ENCODE data around the gene ARMC6. TPM values are rescaled to one million over a fixed set of nuclear protein-coding genes. Genes with fewer than 3 reads are reported as not detected.
"Not testable (repeated sequence)": the region's sequence is repeated elsewhere in the genome, so short reads cannot be mapped to it uniquely, and the experiment has no call there.

ARMC6 gene
- total and polyA plus RNA-seq, 4 experiments from 2014 or later: 11.8 to 25.8 (median 18.2) TPM

GRCh38 chr19:19022380-19022961 lies 10.9 kb upstream of the ARMC6 start:
- intact Hi-C loops (cut with micrococcal nuclease): no loop called here
- Mint-ChIP-seq H3K27ac (peak overlapping the region in 4 of 7 donors; percentile 11 to 65 (median 56)), H3K36me3 (peaks cover 45 to 65% of the 10 kb centered on the region in 2 donors), H3K4me3 (no peak overlapping the region), H3K4me1 (peaks cover 14 to 48% (median 23%) of the 10 kb centered on the region in 4 donors), H3K27me3 (no peaks in the 10 kb centered on the region), H3K9me3 (no peaks in the 10 kb centered on the region)
- ChIA-PET POLR2A (ENCODE audit: partially characterized antibody) (no interaction called here), CTCF (ENCODE audit: partially characterized antibody) (no interaction called here)
- H3K4me3 ChIP-seq (ENCODE audit: low read length in 2 of 2): no peak overlapping the region
- H3K27me3 ChIP-seq (ENCODE audit: insufficient read depth, low read length): no peaks in the 10 kb centered on the region
- H3K36me3 ChIP-seq (ENCODE audit: insufficient read depth, low read length): peaks cover 50% of the 10 kb centered on the region
- DNase-seq: no peak
- H3K27ac ChIP-seq (ENCODE audit: low read depth, low read length): no peak overlapping the region
- H3K9me3 ChIP-seq (ENCODE audit: control insufficient read depth in 1 of 2, low read length in 2 of 2): no peaks in the 10 kb centered on the region
- H3K4me1 ChIP-seq (ENCODE audit: insufficient read depth, low read length): peaks cover 10% of the 10 kb centered on the region

DNA sequence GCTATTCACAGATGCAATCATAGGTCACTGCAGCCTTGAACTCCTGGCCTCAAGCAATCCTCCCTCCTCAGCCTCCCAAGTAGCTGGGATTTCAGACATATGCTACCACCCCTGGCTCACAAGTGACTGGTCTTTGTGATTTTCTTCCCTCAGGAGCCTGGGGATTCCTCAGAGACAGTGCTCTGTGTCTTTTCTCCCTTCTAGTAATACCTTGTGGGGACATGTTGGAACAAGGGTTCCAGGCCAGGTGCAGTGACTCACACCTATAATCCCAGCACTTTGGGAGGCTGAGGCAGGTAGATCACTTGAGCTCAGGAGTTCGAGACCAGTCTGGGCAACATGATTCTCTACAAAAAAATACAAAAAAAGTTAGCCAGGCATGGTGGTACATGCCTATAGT lies 10.0 kb upstream of the ARMC6 start:
- H3K4me3 ChIP-seq (ENCODE audit: low read length in 2 of 2); H3K9me3 Mint-ChIP-seq; DNase-seq; POLR2A ChIA-PET (ENCODE audit: partially characterized antibody); H3K27me3 Mint-ChIP-seq; CTCF ChIA-PET (ENCODE audit: partially characterized antibody); H3K9me3 ChIP-seq (ENCODE audit: control insufficient read depth in 1 of 2, low read length in 2 of 2); intact Hi-C loops (cut with micrococcal nuclease); H3K27me3 ChIP-seq (ENCODE audit: insufficient read depth, low read length); H3K27ac ChIP-seq (ENCODE audit: low read depth, low read length): not testable (repeated sequence)
- peak overlapping the region in 1 of 7 donors; percentile 50 for H3K27ac Mint-ChIP-seq
- H3K4me1 Mint-ChIP-seq: peaks cover 19 to 48% (median 23%) of the 10 kb centered on the region in 4 donors
- peaks cover 53 to 70% of the 10 kb centered on the region in 2 donors for H3K36me3 Mint-ChIP-seq
- H3K4me1 ChIP-seq (ENCODE audit: insufficient read depth, low read length): peaks cover 10% of the 10 kb centered on the region
- peak overlapping the region in 1 of 8 donors; percentile 29 for H3K4me3 Mint-ChIP-seq
- H3K36me3 ChIP-seq (ENCODE audit: insufficient read depth, low read length): peaks cover 56% of the 10 kb centered on the region

- H3K36me3 Mint-ChIP-seq: peaks cover 54 to 71% of the 10 kb centered on the region in 2 donors
Observed at GRCh38 chr19:19025861-19026260, 7.5 kb upstream of the ARMC6 start.

GRCh38 chr19:19026299-19026971 lies 7.0 kb upstream of the ARMC6 start:
- POLR2A ChIA-PET (ENCODE audit: partially characterized antibody): no interaction called here
- H3K4me3 Mint-ChIP-seq: no peak overlapping the region
- peaks cover 22 to 53% (median 29%) of the 10 kb centered on the region in 4 donors for H3K4me1 Mint-ChIP-seq

More at GRCh38 chr19:19025861-19026260, 7.5 kb upstream of the ARMC6 start:
- peaks cover 10% of the 10 kb centered on the region for H3K4me1 ChIP-seq (ENCODE audit: insufficient read depth, low read length)
- Mint-ChIP-seq H3K4me3 (no peak overlapping the region), H3K4me1 (peaks cover 22 to 54% (median 27%) of the 10 kb centered on the region in 4 donors), H3K27me3 (no peaks in the 10 kb centered on the region), H3K27ac (peak overlapping the region in 1 of 7 donors; percentile 30), H3K9me3 (no peaks in the 10 kb centered on the region)
- ChIA-PET POLR2A (ENCODE audit: partially characterized antibody) (no interaction called here), CTCF (ENCODE audit: partially characterized antibody) (no interaction called here)
- no peak overlapping the region for H3K27ac ChIP-seq (ENCODE audit: low read depth, low read length)
- H3K36me3 ChIP-seq (ENCODE audit: insufficient read depth, low read length): peaks cover 55% of the 10 kb centered on the region
- no peaks in the 10 kb centered on the region for H3K9me3 ChIP-seq (ENCODE audit: control insufficient read depth in 1 of 2, low read length in 2 of 2)
- intact Hi-C loops (cut with micrococcal nuclease): no loop called here
- no peak for DNase-seq
- no peaks in the 10 kb centered on the region for H3K27me3 ChIP-seq (ENCODE audit: insufficient read depth, low read length)
- H3K4me3 ChIP-seq (ENCODE audit: low read length in 2 of 2): no peak overlapping the region

DNA sequence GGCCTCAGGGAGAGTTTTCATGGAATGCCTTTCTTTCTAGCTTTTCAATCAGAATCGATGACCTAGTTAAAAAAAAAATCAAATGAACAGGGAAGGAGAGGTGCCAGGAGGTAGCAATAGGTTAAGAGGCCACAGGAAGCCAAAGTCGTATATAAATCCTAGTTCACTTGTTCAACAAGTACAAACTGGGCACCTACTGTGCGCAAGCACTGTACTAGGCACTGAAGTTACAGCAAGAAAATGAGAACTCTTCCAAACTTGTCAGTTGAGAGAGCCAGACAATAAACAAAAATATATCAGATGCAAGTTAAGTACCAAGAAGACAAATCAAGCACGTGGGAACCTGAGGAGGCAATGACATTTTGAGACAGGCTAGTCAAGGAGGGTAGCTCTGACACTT lies 6.2 kb upstream of the ARMC6 start:
- peaks cover 53 to 67% of the 10 kb centered on the region in 2 donors for H3K36me3 Mint-ChIP-seq
- intact Hi-C loops (cut with micrococcal nuclease): no loop called here
- Histone ChIP-seq H3K36me3 (ENCODE audit: insufficient read depth, low read length) (peaks cover 54% of the 10 kb centered on the region), H3K27ac (ENCODE audit: low read depth, low read length) (no peak overlapping the region), H3K27me3 (ENCODE audit: insufficient read depth, low read length) (no peaks in the 10 kb centered on the region), H3K4me1 (ENCODE audit: insufficient read depth, low read length) (peaks cover 15% of the 10 kb centered on the region), H3K4me3 (ENCODE audit: low read length in 2 of 2) (no peak overlapping the region), H3K9me3 (ENCODE audit: control insufficient read depth in 1 of 2, low read length in 2 of 2) (no peaks in the 10 kb centered on the region)
- no peaks in the 10 kb centered on the region for H3K27me3 Mint-ChIP-seq
- peaks cover 24 to 53% (median 31%) of the 10 kb centered on the region in 4 donors for H3K4me1 Mint-ChIP-seq
- peak overlapping the region in 3 of 7 donors; percentile 3 to 74 (median 24) for H3K27ac Mint-ChIP-seq
- no peak for DNase-seq
- no peaks in the 10 kb centered on the region for H3K9me3 Mint-ChIP-seq
- no peak overlapping the region for H3K4me3 Mint-ChIP-seq
- CTCF ChIA-PET (ENCODE audit: partially characterized antibody): no interaction called here
- POLR2A ChIA-PET (ENCODE audit: partially characterized antibody): no interaction called here

More at GRCh38 chr19:19026299-19026971, 7.0 kb upstream of the ARMC6 start:
- H3K4me3 ChIP-seq (ENCODE audit: low read length in 2 of 2): no peak overlapping the region
- no peaks in the 10 kb centered on the region for H3K9me3 Mint-ChIP-seq
- H3K27ac ChIP-seq (ENCODE audit: low read depth, low read length): no peak overlapping the region
- intact Hi-C loops (cut with micrococcal nuclease): no loop called here
- H3K27me3 Mint-ChIP-seq: no peaks in the 10 kb centered on the region
- peak overlapping the region in 1 of 7 donors; percentile 73 for H3K27ac Mint-ChIP-seq
- no peak for DNase-seq
- CTCF ChIA-PET (ENCODE audit: partially characterized antibody): no interaction called here
- no peaks in the 10 kb centered on the region for H3K27me3 ChIP-seq (ENCODE audit: insufficient read depth, low read length)
- peaks cover 55% of the 10 kb centered on the region for H3K36me3 ChIP-seq (ENCODE audit: insufficient read depth, low read length)
- peaks cover 10% of the 10 kb centered on the region for H3K4me1 ChIP-seq (ENCODE audit: insufficient read depth, low read length)
- no peaks in the 10 kb centered on the region for H3K9me3 ChIP-seq (ENCODE audit: control insufficient read depth in 1 of 2, low read length in 2 of 2)
- H3K36me3 Mint-ChIP-seq: peaks cover 53 to 69% of the 10 kb centered on the region in 2 donors

DNA sequence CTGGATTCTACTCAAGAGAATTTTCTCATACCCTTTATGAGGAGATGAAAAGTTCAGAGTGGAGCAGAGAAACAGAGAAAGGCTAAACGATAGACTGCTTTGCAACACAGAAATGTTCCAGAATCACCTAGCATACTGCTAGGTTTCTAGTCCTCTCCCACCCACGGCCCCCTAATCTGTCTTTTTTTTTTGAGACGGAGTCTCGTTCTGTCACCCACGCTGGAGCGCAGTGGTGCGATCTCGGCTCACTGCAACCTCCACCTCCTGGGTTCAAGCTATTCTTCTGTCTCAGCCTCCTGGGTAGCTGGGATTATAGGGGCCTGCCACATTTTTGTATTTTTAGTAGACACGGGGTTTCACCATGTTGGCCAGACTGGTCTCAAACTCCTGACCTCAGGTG lies 4.9 kb upstream of the ARMC6 start:
- Histone ChIP-seq H3K27ac (ENCODE audit: low read depth, low read length) (no peak overlapping the region), H3K4me1 (ENCODE audit: insufficient read depth, low read length) (peaks cover 13% of the 10 kb centered on the region), H3K27me3 (ENCODE audit: insufficient read depth, low read length) (no peaks in the 10 kb centered on the region), H3K4me3 (ENCODE audit: low read length in 2 of 2) (no peak overlapping the region), H3K36me3 (ENCODE audit: insufficient read depth, low read length) (peaks cover 42% of the 10 kb centered on the region), H3K9me3 (ENCODE audit: control insufficient read depth in 1 of 2, low read length in 2 of 2) (no peaks in the 10 kb centered on the region)
- CTCF ChIA-PET (ENCODE audit: partially characterized antibody): no interaction called here
- H3K4me3 Mint-ChIP-seq: no peak overlapping the region
- no peaks in the 10 kb centered on the region for H3K9me3 Mint-ChIP-seq
- H3K4me1 Mint-ChIP-seq: peaks cover 18 to 48% (median 29%) of the 10 kb centered on the region in 4 donors
- H3K36me3 Mint-ChIP-seq: peaks cover 48 to 60% of the 10 kb centered on the region in 2 donors
- H3K27me3 Mint-ChIP-seq: no peaks in the 10 kb centered on the region
- intact Hi-C loops (cut with micrococcal nuclease): no loop called here
- H3K27ac Mint-ChIP-seq: no peak overlapping the region
- no peak for DNase-seq
- POLR2A ChIA-PET (ENCODE audit: partially characterized antibody): no interaction called here

GRCh38 chr19:19031891-19032290 lies 1.5 kb upstream of the ARMC6 start:
- Histone ChIP-seq H3K4me1 (ENCODE audit: insufficient read depth, low read length) (peaks cover 23% of the 10 kb centered on the region), H3K27ac (ENCODE audit: low read depth, low read length) (no peak overlapping the region), H3K9me3 (ENCODE audit: control insufficient read depth in 1 of 2, low read length in 2 of 2) (no peaks in the 10 kb centered on the region), H3K27me3 (ENCODE audit: insufficient read depth, low read length) (no peaks in the 10 kb centered on the region), H3K36me3 (ENCODE audit: insufficient read depth, low read length) (peaks cover 15% of the 10 kb centered on the region), H3K4me3 (ENCODE audit: low read length in 2 of 2) (no peak overlapping the region)
- CTCF ChIA-PET (ENCODE audit: partially characterized antibody): no interaction called here
- peak overlapping the region; percentile 91 to 97 (median 93) for H3K4me3 Mint-ChIP-seq
- H3K4me1 Mint-ChIP-seq: peaks cover 20 to 48% (median 33%) of the 10 kb centered on the region in 4 donors
- peaks cover 24 to 34% of the 10 kb centered on the region in 2 donors for H3K36me3 Mint-ChIP-seq
- peak overlapping the region in 5 of 7 donors; percentile 19 to 97 (median 90) for H3K27ac Mint-ChIP-seq
- no peaks in the 10 kb centered on the region for H3K9me3 Mint-ChIP-seq
- intact Hi-C loops (cut with micrococcal nuclease): loop anchor here (10.0 kb wide), 1 partner anchor 117 kb away; the partner anchor contains the start of genes COPE and DDX49
- POLR2A ChIA-PET (ENCODE audit: partially characterized antibody): no interaction called here
- DNase-seq: no peak
- no peaks in the 10 kb centered on the region for H3K27me3 Mint-ChIP-seq
